Measurements from ENCODE around the gene SCAI.
"Not testable (repeated sequence)": the region's sequence is repeated elsewhere in the genome, so short reads cannot be mapped to it uniquely, and the experiment has no call there.

The SCAI gene

DNA sequence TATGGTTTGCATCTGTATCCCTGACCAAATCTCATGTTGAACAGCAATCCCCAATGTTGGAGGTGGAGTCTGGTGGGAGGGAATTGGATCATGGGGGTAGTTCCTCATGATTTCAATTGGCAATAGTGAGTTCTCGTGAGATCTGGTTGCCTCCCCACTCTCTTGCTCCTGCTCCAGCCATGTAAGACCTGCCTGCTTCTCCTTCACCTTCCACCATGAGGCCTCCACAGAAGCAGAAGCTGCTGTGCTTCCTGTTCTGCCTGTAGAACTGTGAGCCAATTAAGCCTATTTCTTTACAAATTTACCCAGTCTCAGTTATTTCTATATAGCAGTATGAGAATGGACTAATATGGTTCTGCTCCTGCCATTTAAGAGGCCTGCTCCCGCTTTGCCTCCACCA, 32.9 kb downstream of the SCAI start:
- H3K9me3 ChIP-seq, result no peaks in the 10 kb centered on the region
- H3K4me1 ChIP-seq, result no peaks in the 10 kb centered on the region
- H3K27ac ChIP-seq, result no peak overlapping the region
- no peaks in the 10 kb centered on the region for H3K36me3 ChIP-seq
- TF ChIP-seq, protein P1, sequence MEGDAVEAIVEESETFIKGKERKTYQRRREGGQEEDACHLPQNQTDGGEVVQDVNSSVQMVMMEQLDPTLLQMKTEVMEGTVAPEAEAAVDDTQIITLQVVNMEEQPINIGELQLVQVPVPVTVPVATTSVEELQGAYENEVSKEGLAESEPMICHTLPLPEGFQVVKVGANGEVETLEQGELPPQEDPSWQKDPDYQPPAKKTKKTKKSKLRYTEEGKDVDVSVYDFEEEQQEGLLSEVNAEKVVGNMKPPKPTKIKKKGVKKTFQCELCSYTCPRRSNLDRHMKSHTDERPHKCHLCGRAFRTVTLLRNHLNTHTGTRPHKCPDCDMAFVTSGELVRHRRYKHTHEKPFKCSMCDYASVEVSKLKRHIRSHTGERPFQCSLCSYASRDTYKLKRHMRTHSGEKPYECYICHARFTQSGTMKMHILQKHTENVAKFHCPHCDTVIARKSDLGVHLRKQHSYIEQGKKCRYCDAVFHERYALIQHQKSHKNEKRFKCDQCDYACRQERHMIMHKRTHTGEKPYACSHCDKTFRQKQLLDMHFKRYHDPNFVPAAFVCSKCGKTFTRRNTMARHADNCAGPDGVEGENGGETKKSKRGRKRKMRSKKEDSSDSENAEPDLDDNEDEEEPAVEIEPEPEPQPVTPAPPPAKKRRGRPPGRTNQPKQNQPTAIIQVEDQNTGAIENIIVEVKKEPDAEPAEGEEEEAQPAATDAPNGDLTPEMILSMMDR (IDR thresholded peaks at IDR 0.05), result no peak
- intact Hi-C loops (cut with DNase I; ENCODE audit: low total_unique reads), result no loop called here
- DNase-seq, result no peak
- no peak overlapping the region for H3K4me3 ChIP-seq
- H3K27me3 ChIP-seq, result no peaks in the 10 kb centered on the region

DNA sequence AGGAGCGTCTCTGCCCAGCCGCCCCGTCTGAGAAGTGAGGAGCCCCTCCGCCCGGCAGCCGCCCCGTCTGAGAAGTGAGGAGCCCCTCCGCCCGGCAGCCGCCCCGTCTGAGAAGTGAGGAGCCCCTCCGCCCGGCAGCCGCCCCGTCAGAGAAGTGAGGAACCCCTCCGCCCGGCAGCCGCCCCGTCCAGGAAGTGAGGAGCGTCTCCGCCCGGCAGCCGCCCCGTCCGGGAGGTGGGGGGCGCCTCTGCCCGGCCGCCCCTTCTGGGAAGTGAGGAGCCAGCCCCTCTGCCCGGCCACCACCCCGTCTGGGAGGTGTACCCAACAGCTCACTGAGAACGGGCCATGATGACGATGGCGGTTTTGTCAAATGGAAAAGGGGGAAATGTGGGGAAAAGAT, 34.8 kb downstream of the SCAI start:
- DNase-seq; H3K27me3 ChIP-seq; intact Hi-C loops (cut with DNase I; ENCODE audit: low total_unique reads); H3K36me3 ChIP-seq; H3K4me1 ChIP-seq; H3K27ac ChIP-seq; H3K9me3 ChIP-seq; H3K4me3 ChIP-seq: not testable (repeated sequence)

DNA sequence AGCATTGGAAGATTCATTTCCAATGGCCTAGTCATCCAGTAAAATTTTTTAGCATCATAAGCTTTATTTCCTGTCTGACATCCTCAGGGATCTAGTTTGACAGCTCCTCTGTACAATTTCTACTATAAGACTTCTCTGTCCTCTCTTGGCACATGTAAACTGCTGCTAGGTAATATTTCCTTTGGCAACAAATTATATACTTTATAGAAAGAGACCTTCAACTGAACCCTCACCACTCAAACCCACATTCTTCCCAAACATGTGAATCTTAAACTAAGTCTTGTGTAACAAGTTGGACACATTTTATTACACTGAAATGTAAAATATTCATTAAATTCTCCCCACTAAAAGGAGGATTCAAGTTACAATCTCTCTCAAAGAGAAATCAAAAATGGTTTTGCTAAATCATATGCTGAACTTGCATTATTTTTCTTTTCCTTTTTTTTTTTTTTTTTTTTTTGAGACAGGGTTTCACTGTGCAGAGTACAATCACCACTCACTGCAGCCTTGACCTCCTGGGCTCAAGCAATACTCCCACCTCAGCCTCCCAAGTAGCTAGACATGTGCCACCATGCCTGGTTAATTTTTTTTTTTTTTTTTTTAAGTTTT, 36.9 kb downstream of the SCAI start:
- H3K27me3 ChIP-seq, result no peaks in the 10 kb centered on the region
- DNase-seq, result no peak
- intact Hi-C loops (cut with DNase I; ENCODE audit: low total_unique reads), result no loop called here
- no peak overlapping the region for H3K27ac ChIP-seq
- H3K36me3 ChIP-seq, result no peaks in the 10 kb centered on the region
- TF ChIP-seq, protein P1 (IDR thresholded peaks at IDR 0.05), result no peak
- no peak overlapping the region for H3K4me3 ChIP-seq
- H3K4me1 ChIP-seq, result no peaks in the 10 kb centered on the region
- H3K9me3 ChIP-seq, result no peaks in the 10 kb centered on the region

DNA sequence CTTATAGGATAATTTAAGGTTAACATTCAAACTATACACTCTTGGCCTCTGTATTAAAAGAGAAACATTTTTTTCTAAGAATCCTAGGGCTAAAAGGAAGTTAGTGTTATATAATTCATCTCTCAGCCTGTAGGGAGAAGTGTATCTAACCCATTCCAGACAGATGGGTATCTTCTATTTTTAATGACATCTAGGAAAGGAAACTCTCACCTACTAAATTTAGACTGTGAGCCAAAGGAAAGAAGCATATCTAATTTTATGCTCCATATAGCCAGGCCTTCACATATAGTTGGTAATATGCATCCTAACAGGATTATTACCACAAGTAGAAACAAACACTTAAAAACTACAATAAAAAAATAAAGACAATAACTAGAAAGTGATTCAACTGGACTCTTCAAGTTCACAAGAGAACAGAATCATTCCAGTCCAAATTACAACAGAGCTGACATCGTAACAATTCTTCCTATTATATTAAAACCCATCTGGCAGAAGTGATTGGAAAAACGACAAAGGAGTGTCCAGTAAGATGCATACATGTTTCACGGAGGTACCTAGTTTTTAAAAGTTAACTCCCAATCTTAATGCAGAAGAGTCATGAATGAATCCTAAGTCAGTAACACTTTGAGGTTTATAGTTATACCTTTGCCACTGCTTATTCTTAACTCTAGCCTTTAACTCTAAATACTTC, 39.4 kb downstream of the SCAI start:
- H3K4me1 ChIP-seq, result peaks cover 0 to 6% (median 2%) of the 10 kb centered on the region in 4 donors
- no peaks in the 10 kb centered on the region for H3K27me3 ChIP-seq
- no peak overlapping the region for H3K4me3 ChIP-seq
- H3K36me3 ChIP-seq, result no peaks in the 10 kb centered on the region
- no peaks in the 10 kb centered on the region for H3K9me3 ChIP-seq
- intact Hi-C loops (cut with DNase I; ENCODE audit: low total_unique reads), result no loop called here
- no peak for DNase-seq
- TF ChIP-seq, protein P1 (IDR thresholded peaks at IDR 0.05), result no peak
- H3K27ac ChIP-seq, result no peak overlapping the region

DNA sequence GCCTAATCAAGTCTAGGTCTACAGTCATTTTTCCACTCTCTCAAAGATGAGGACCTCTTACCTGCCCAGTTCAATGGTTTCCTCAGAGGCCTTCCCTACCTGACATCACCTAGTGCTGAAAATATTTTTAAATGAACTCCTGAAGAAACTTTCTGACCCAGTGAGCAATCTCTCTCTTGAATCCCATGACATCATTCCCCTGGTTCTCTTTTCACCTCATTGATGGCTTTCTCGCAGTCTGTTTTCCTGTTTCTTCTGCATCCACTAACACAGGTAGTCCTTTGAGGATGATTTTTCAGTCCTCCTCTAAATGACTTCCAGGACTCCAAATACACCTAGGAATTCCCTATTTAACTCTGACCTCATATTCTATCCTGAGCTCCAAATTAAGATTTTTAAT, 40.3 kb downstream of the SCAI start:
- Histone ChIP-seq H3K4me3 (no peak overlapping the region), H3K27me3 (no peaks in the 10 kb centered on the region), H3K36me3 (no peaks in the 10 kb centered on the region), H3K9me3 (no peaks in the 10 kb centered on the region), H3K27ac (no peak overlapping the region), H3K4me1 (peaks cover 0 to 15% (median 3%) of the 10 kb centered on the region in 4 donors)
- intact Hi-C loops (cut with DNase I; ENCODE audit: low total_unique reads), result no loop called here
- DNase-seq, result no peak
- TF ChIP-seq, protein P1 (IDR thresholded peaks at IDR 0.05), result no peak

DNA sequence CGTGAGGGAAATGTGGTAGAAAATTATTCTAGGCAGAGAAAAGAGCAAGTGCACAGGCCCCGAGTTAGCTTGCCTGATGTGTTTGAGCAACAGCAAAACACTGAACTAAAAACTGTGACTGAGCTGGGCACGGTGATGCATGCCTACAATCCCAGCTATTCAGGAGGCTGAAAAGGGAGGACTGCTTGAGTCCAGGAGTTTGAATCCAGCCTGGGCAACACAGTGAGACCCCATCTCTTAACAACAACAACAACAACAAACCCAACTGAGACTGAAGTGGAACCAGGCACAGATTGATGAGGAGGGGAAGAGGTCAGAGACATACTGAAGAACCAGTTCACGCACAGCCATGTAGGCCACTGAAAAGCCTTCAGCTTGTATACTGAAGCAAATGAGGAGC, 42.5 kb downstream of the SCAI start:
- DNase-seq, result no peak
- TF ChIP-seq, protein P1 (IDR thresholded peaks at IDR 0.05), result no peak
- H3K4me3 ChIP-seq, result no peak overlapping the region
- intact Hi-C loops (cut with DNase I; ENCODE audit: low total_unique reads), result no loop called here
- H3K27ac ChIP-seq, result no peak overlapping the region
- H3K9me3 ChIP-seq, result no peaks in the 10 kb centered on the region
- no peaks in the 10 kb centered on the region for H3K27me3 ChIP-seq
- H3K36me3 ChIP-seq, result no peaks in the 10 kb centered on the region
- H3K4me1 ChIP-seq, result peaks cover 0 to 15% (median 3%) of the 10 kb centered on the region in 4 donors
